Osteocyte (in vitro differentiated cells): ENCODE data around the gene NAXD. TPM values are rescaled to one million over a fixed set of nuclear protein-coding genes. Genes with fewer than 3 reads are reported as not detected.

Experiments used
- DNase-seq: peaks from one replicate; pipeline ENCODE4 v3.0.0; 2021; ENCODE audit warnings: mixed read lengths; ENCODE audit not compliant: unreplicated experiment; ENCODE audit errors: extremely low spot score
- H3K27ac Mint-ChIP-seq: one replicate; pipeline ENCODE4 v1.8.0; 2021; ENCODE audit warnings: mild to moderate bottlenecking, mixed read lengths; ENCODE audit not compliant: unreplicated experiment
- H3K27me3 Mint-ChIP-seq: one replicate; pipeline ENCODE4 v1.8.0; 2021; ENCODE audit warnings: mixed read lengths; ENCODE audit not compliant: unreplicated experiment
- H3K36me3 Mint-ChIP-seq: one replicate; pipeline ENCODE4 v1.8.0; 2021; ENCODE audit warnings: mixed read lengths; ENCODE audit not compliant: unreplicated experiment
- H3K4me1 Mint-ChIP-seq: one replicate; pipeline ENCODE4 v1.8.0; 2021; ENCODE audit warnings: mixed read lengths; ENCODE audit not compliant: unreplicated experiment
- H3K4me3 Mint-ChIP-seq: one replicate; pipeline ENCODE4 v1.8.0; 2021; ENCODE audit warnings: mild to moderate bottlenecking, moderate library complexity, mixed read lengths; ENCODE audit not compliant: unreplicated experiment
- H3K9me3 Mint-ChIP-seq: one replicate; pipeline ENCODE4 v1.8.0; 2021; ENCODE audit warnings: mixed read lengths; ENCODE audit not compliant: unreplicated experiment
- total RNA-seq: library from RNA; stranded (reverse); gene quantifications from 2 replicates; pipeline ENCODE4 v1.2.1, GENCODE V29; 2021
- TF ChIP-seq, protein P1 (sequence below): fragments of 200-600 bp; sonication (generic); IDR thresholded peaks from 2 replicates; pipeline ENCODE4 v1.5.0; 2021; ENCODE audit warnings: antibody characterized with exemption, mild to moderate bottlenecking, moderate library complexity

Gene NAXD
- total RNA-seq, 1 donor from 2014 or later, result 34.3 TPM

DNA sequence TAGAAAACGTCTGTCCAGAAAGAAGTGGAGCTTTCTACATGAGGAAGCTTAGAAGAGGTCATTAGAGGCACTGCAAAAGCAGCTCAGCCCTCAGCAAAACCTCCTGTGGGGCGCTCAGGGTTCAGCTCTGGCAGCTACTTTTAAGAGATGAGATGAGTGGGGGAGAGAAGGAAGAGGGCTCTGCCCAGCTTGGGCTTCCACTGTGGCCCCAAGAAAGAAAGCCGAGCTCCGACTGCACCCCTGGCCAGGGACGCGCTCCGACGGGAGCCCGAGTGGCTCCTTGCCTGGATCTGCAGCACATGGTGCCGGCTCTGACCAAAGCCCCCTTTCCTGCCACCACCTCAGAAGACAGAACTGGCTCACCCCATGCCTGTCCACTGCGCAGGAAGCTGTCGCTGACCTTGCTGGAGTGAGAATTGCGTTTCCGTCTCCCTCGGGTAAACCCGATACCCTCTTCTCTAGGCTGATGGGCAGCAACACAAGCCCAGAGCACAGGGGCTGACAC, 36.4 kb downstream of the NAXD start:
- H3K4me1 Mint-ChIP-seq, result no peaks in the 10 kb centered on the region
- no peak overlapping the region for H3K27ac Mint-ChIP-seq
- no peaks in the 10 kb centered on the region for H3K27me3 Mint-ChIP-seq
- H3K9me3 Mint-ChIP-seq, result no peaks in the 10 kb centered on the region
- DNase-seq, result peak; percentile 75
- peaks cover 26% of the 10 kb centered on the region for H3K36me3 Mint-ChIP-seq
- no peak overlapping the region for H3K4me3 Mint-ChIP-seq
- TF ChIP-seq, protein P1, sequence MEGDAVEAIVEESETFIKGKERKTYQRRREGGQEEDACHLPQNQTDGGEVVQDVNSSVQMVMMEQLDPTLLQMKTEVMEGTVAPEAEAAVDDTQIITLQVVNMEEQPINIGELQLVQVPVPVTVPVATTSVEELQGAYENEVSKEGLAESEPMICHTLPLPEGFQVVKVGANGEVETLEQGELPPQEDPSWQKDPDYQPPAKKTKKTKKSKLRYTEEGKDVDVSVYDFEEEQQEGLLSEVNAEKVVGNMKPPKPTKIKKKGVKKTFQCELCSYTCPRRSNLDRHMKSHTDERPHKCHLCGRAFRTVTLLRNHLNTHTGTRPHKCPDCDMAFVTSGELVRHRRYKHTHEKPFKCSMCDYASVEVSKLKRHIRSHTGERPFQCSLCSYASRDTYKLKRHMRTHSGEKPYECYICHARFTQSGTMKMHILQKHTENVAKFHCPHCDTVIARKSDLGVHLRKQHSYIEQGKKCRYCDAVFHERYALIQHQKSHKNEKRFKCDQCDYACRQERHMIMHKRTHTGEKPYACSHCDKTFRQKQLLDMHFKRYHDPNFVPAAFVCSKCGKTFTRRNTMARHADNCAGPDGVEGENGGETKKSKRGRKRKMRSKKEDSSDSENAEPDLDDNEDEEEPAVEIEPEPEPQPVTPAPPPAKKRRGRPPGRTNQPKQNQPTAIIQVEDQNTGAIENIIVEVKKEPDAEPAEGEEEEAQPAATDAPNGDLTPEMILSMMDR, result no peak

DNA sequence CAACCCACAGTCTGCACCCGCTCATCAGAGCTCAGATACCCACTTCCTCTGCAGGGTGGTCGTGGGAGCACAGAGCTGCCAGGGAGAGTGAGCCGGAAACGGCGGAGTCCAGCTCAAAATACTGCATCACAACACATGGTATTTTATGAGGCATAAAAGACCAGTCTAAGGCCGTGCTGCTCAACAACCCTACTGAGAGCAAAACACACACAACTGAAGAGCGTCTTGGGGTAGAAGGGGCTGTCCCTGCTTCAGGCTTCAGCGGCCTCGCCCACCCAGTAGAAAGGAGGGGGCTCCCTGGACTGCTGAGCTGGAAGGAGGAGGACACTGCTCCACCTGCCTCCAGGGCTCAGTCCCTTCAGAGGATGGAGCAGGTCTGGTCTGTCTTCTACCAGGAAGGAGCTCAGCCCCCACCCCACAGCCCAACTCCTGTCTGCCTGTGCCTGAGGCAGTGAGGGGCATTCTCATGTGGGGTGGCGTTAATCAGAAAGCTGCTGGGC, 36.9 kb downstream of the NAXD start:
- Mint-ChIP-seq H3K27ac (no peak overlapping the region), H3K36me3 (peaks cover 29% of the 10 kb centered on the region)
- DNase-seq, result peak; percentile 67

DNA sequence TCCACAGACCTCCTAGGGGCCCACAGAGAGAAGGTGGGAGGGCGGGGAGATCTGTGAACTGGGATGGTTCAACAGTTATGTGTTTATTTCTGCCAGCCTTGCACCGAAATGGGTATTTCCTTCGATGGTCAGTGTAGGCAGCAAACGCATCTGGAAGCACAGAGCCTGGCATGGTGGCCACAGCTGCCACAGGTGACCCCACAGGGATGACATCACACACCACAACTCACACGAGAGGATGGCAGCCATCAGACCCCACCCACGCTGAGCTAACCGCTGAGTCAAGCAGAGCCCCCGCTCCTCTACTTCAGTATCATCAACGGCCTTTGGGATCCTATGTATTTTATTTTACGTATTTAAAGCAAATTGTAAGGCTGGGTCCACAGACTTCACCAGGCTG, 37.4 kb downstream of the NAXD start:
- DNase-seq, result peak; percentile 65
- Mint-ChIP-seq H3K4me3 (no peak overlapping the region), H3K36me3 (peaks cover 33% of the 10 kb centered on the region), H3K4me1 (no peaks in the 10 kb centered on the region), H3K27me3 (no peaks in the 10 kb centered on the region), H3K9me3 (peaks cover 2% of the 10 kb centered on the region), H3K27ac (no peak overlapping the region)
- TF ChIP-seq, protein P1, result no peak

More for the DNA sequence above, 36.9 kb downstream of the NAXD start:
- TF ChIP-seq, protein P1, result no peak
- H3K4me1 Mint-ChIP-seq, result no peaks in the 10 kb centered on the region
- no peaks in the 10 kb centered on the region for H3K27me3 Mint-ChIP-seq
- no peak overlapping the region for H3K4me3 Mint-ChIP-seq
- no peaks in the 10 kb centered on the region for H3K9me3 Mint-ChIP-seq

DNA sequence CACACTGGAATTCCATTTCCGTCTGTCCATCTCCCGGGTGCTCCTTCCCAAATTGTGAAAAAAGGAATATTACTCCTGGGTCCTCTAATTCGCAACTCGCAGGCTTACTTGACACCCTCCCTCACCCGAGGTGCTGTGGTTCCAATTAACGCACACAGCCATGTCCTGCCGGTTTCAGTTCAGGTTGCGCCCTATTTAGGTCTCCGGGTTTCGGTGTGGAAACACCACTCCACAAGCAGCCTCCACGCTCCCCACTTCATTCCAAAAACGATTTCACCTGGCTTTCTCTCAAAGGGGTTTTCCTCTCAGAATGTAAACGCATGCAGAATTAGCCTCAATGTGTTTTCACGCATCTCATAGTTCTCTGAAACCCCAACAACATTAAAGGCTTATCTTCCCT, 37.9 kb downstream of the NAXD start:
- H3K36me3 Mint-ChIP-seq, result peaks cover 38% of the 10 kb centered on the region
- peak; percentile 66 for DNase-seq
- H3K9me3 Mint-ChIP-seq, result peaks cover 7% of the 10 kb centered on the region
- TF ChIP-seq, protein P1, result no peak
- H3K27me3 Mint-ChIP-seq, result no peaks in the 10 kb centered on the region
- H3K27ac Mint-ChIP-seq, result no peak overlapping the region
- no peak overlapping the region for H3K4me3 Mint-ChIP-seq
- H3K4me1 Mint-ChIP-seq, result no peaks in the 10 kb centered on the region

DNA sequence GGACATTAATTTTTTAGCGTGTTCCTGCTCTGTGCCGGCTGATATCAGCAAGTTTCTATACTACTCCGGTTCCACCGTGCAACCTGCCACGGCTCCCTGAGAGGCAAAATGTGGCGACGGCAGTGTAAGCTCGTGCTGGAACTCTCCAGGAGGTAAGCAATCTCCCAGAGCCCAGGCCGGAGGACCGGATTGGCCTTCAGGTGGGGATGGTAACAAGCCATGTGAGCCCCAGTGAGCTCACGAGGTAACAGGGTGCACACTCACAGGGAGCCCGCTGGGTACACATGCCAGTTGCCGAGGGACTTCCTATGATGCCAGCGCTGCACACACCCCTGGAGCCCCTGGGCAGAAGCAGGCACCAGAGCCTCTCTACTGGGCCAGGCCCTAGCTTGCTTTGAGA, 38.5 kb downstream of the NAXD start:
- Mint-ChIP-seq H3K36me3 (peaks cover 44% of the 10 kb centered on the region), H3K27ac (no peak overlapping the region), H3K4me3 (no peak overlapping the region), H3K27me3 (no peaks in the 10 kb centered on the region), H3K9me3 (peaks cover 9% of the 10 kb centered on the region), H3K4me1 (no peaks in the 10 kb centered on the region)
- peak; percentile 75 for DNase-seq
- TF ChIP-seq, protein P1, result no peak
